ENCODE data around the gene SEMA3F. TPM values are rescaled to one million over a fixed set of nuclear protein-coding genes. Genes with fewer than 3 reads are reported as not detected.

Gene SEMA3F
- total RNA-seq (ENCODE audit: low replicate concordance) = 41.9 and 48.0 TPM in 2 replicates
- long read RNA-seq = 0 reads

DNA sequence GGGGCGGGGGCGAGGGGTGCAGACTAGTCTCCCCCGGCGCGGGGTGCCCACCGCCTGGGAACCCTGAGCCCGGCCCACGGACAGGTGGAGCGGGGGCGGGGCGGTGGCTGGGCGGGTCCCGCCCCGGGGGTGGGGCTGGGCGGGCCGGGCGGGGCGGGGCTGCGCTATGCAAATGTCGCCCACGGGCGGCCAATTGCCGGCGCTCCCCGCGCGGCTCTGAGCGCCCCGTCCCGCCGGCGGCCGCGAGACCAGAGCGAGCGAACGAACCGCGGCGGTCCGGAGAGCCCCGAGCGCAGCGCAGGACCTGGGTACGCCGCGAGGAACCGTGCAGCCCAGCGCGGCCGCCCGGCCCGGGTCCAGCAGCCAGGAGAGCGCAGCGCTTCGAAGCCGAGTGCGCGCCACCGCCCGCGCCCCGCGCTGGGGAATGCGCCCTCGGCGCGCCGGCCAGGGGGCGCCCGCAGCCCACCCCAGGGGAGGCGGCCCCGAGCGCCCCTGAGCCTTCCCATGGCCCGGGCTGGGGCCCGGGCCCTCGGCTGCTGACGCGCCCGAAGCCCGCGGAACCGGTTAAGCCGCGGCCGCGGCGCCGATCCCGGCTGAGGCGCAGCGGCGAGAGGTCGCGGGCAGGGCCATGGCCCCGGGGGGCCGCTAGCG, at the start of gene SEMA3F:
TSS of gene SEMA3F (plus strand) at position 485 of the 651 bp plus-strand sequence. CDS start 4,299 bp downstream, outside the sequence.
- peaks cover 59% of the 10 kb centered on the region for H3K4me1 Mint-ChIP-seq (ENCODE audit: unreplicated experiment)
- H3K27ac Mint-ChIP-seq = peak within 1 kb of the TSS; percentile 94
- H3K4me3 Mint-ChIP-seq = peak within 1 kb of the TSS; percentile 96
- TF ChIP-seq, protein P1, sequence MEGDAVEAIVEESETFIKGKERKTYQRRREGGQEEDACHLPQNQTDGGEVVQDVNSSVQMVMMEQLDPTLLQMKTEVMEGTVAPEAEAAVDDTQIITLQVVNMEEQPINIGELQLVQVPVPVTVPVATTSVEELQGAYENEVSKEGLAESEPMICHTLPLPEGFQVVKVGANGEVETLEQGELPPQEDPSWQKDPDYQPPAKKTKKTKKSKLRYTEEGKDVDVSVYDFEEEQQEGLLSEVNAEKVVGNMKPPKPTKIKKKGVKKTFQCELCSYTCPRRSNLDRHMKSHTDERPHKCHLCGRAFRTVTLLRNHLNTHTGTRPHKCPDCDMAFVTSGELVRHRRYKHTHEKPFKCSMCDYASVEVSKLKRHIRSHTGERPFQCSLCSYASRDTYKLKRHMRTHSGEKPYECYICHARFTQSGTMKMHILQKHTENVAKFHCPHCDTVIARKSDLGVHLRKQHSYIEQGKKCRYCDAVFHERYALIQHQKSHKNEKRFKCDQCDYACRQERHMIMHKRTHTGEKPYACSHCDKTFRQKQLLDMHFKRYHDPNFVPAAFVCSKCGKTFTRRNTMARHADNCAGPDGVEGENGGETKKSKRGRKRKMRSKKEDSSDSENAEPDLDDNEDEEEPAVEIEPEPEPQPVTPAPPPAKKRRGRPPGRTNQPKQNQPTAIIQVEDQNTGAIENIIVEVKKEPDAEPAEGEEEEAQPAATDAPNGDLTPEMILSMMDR (conservative IDR thresholded peaks at IDR 0.05) = peak; percentile 5
- H3K9me3 Mint-ChIP-seq = no peaks in the 10 kb centered on the region
- H3K36me3 Mint-ChIP-seq = peaks cover 5% of the 10 kb centered on the region
- peaks cover 12% of the 10 kb centered on the region for H3K27me3 Mint-ChIP-seq
- DNase-seq (ENCODE audit: extremely low spot score, unreplicated experiment) = peak; percentile 81

DNA sequence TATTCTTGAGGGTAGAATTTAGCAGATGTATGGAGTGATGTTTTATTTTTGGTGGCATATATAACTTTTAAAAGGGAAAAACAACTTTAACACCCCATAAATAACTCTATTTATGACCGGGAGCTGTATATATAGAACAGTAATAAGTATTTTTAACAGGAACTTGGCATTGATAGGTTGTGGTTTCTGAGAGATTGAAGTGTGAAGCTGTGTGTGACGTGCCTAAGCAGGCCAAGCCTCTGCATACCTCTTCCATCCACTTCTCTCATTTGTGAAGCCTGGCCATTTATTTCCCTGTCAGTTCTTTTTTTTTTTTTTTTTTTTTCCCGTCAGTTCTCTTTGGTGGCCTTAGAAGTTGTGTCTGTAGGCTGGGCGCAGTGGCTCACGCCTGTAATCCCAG, 43.4 kb upstream of the SEMA3F start:
- no peaks in the 10 kb centered on the region for H3K9me3 Mint-ChIP-seq
- H3K36me3 Mint-ChIP-seq = peaks cover 61% of the 10 kb centered on the region
- no peaks in the 10 kb centered on the region for H3K27me3 Mint-ChIP-seq
- H3K4me1 Mint-ChIP-seq (ENCODE audit: unreplicated experiment) = no peaks in the 10 kb centered on the region
- no peak overlapping the region for H3K27ac Mint-ChIP-seq
- no peak overlapping the region for H3K4me3 Mint-ChIP-seq
- TF ChIP-seq, protein P1 (conservative IDR thresholded peaks at IDR 0.05) = no peak
- DNase-seq (ENCODE audit: extremely low spot score, unreplicated experiment) = no peak

DNA sequence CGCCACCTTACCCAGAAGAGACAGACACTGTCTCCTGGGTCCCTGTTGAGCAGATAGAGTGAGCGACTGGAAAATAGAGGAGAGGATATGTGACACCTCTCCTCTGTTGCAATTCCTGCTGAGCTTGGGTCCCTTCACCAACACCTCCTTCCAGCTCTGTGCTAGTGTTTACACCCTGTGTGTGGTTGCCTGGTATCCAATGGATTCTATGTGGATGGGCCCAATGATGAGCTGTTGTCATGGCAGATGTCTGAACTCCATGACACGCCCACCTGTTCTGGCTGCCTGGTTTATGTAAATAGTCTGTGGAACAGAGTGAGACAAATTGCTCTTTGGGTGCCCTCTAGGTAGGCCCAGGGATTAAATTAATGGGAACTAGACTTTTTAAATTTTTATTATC, 42.7 kb upstream of the SEMA3F start:
- Mint-ChIP-seq H3K36me3 (peaks cover 60% of the 10 kb centered on the region), H3K9me3 (no peaks in the 10 kb centered on the region), H3K4me3 (no peak overlapping the region), H3K4me1 (ENCODE audit: unreplicated experiment) (no peaks in the 10 kb centered on the region), H3K27ac (no peak overlapping the region), H3K27me3 (no peaks in the 10 kb centered on the region)
- no peak for DNase-seq (ENCODE audit: extremely low spot score, unreplicated experiment)
- TF ChIP-seq, protein P1 (conservative IDR thresholded peaks at IDR 0.05) = no peak

DNA sequence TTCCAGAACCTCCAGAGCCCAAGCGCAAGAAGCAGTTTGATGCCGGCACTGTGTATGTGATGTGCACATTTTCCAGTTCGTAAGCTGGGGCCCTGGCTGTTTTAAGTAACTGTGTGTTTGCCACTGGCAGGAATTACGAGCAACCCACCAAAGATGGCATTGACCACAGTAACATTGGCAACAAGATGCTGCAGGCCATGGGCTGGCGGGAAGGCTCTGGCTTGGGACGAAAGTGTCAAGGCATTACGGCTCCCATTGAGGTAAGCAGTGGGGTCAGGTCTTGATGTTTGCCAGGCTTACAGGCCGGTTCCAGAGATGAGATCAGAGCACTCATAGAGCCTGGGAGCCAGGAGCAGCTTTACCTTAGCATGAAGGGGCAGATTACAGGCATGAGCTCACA, 38.0 kb upstream of the SEMA3F start:
- Mint-ChIP-seq H3K4me3 (no peak overlapping the region), H3K9me3 (no peaks in the 10 kb centered on the region), H3K4me1 (ENCODE audit: unreplicated experiment) (peaks cover 5% of the 10 kb centered on the region), H3K36me3 (peaks cover 41% of the 10 kb centered on the region), H3K27ac (no peak overlapping the region), H3K27me3 (no peaks in the 10 kb centered on the region)
- no peak for DNase-seq (ENCODE audit: extremely low spot score, unreplicated experiment)
- TF ChIP-seq, protein P1 (conservative IDR thresholded peaks at IDR 0.05) = no peak

DNA sequence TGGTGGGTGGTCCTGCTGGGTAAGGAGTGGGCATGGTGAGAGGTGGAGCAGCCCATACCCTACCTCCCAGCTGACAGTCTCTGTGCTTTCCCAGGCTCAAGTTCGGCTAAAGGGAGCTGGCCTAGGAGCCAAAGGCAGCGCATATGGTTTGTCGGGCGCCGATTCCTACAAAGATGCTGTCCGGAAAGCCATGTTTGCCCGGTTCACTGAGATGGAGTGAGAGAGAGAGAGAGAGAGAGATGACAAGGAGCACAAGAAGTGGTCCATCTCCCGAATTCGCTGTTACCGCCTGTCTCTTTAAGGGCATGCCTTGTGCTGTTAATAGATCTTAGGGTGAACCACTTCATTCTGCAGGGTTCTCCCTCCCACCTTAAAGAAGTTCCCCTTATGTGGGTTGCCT, 36.9 kb upstream of the SEMA3F start:
- Mint-ChIP-seq H3K4me3 (no peak overlapping the region), H3K4me1 (ENCODE audit: unreplicated experiment) (peaks cover 14% of the 10 kb centered on the region), H3K36me3 (peaks cover 36% of the 10 kb centered on the region), H3K27ac (no peak overlapping the region), H3K9me3 (no peaks in the 10 kb centered on the region), H3K27me3 (no peaks in the 10 kb centered on the region)
- TF ChIP-seq, protein P1 (conservative IDR thresholded peaks at IDR 0.05) = no peak
- no peak for DNase-seq (ENCODE audit: extremely low spot score, unreplicated experiment)

All from type B pancreatic cell (in vitro differentiated cells).